Measurements from ENCODE around the gene KRTAP12-4. TPM values are rescaled to one million over a fixed set of nuclear protein-coding genes. Genes with fewer than 3 reads are reported as not detected.

The KRTAP12-4 gene
- total RNA-seq, 2 donors from 2014 or later, result not detected

DNA sequence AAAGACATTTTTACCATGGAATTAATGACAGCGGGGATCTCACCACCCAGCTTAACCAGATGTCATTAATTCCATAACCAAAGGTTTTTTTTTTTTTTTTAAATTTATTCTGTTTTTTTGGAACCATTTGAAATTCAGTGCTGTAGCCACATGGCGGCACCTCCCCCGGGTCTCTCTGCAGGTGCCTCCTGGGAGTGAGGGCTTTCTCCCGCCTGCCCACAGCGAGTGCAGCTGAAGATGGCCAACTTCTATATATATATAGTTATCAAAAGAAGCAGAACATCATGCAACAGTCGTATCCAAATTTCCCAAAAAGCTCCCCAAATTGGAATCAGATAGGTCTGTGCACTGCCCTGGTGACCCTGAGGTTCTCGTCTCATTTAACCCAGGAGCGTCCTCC lies 39.0 kb downstream of the KRTAP12-4 start:
- no peaks in the 10 kb centered on the region for H3K27me3 ChIP-seq
- H3K4me1 ChIP-seq, result no peaks in the 10 kb centered on the region
- no peak for TF ChIP-seq CTCF (IDR thresholded peaks at IDR 0.05)
- no peak overlapping the region for H3K4me3 ChIP-seq
- no peaks in the 10 kb centered on the region for H3K36me3 ChIP-seq
- no peaks in the 10 kb centered on the region for H3K9me3 ChIP-seq
- H3K27ac ChIP-seq, result no peak overlapping the region
- intact Hi-C loops (cut with DNase I), result no loop called here
- no peak overlapping the region for H3K9ac ChIP-seq (ENCODE audit: low read depth in 2 of 2, low read length in 2 of 2)
- DNase-seq, result no peak

GRCh38 chr21:44614961-44615391 lies 39.5 kb downstream of the KRTAP12-4 start:
- Histone ChIP-seq H3K9me3 (no peaks in the 10 kb centered on the region), H3K9ac (ENCODE audit: low read depth in 2 of 2, low read length in 2 of 2) (no peak overlapping the region), H3K4me1 (no peaks in the 10 kb centered on the region), H3K27me3 (no peaks in the 10 kb centered on the region), H3K4me3 (no peak overlapping the region), H3K27ac (no peak overlapping the region), H3K36me3 (no peaks in the 10 kb centered on the region)
- no peak for TF ChIP-seq CTCF (IDR thresholded peaks at IDR 0.05)
- intact Hi-C loops (cut with DNase I), result no loop called here
- DNase-seq, result no peak

GRCh38 chr21:44614161-44614631 lies 40.3 kb downstream of the KRTAP12-4 start:
- H3K27me3 ChIP-seq, result no peaks in the 10 kb centered on the region
- H3K9ac ChIP-seq (ENCODE audit: low read depth in 2 of 2, low read length in 2 of 2), result no peak overlapping the region
- no peak for TF ChIP-seq CTCF (IDR thresholded peaks at IDR 0.05)
- no peaks in the 10 kb centered on the region for H3K9me3 ChIP-seq
- intact Hi-C loops (cut with DNase I), result no loop called here
- H3K4me1 ChIP-seq, result no peaks in the 10 kb centered on the region
- no peaks in the 10 kb centered on the region for H3K36me3 ChIP-seq
- no peak overlapping the region for H3K27ac ChIP-seq
- no peak for DNase-seq
- no peak overlapping the region for H3K4me3 ChIP-seq

DNA sequence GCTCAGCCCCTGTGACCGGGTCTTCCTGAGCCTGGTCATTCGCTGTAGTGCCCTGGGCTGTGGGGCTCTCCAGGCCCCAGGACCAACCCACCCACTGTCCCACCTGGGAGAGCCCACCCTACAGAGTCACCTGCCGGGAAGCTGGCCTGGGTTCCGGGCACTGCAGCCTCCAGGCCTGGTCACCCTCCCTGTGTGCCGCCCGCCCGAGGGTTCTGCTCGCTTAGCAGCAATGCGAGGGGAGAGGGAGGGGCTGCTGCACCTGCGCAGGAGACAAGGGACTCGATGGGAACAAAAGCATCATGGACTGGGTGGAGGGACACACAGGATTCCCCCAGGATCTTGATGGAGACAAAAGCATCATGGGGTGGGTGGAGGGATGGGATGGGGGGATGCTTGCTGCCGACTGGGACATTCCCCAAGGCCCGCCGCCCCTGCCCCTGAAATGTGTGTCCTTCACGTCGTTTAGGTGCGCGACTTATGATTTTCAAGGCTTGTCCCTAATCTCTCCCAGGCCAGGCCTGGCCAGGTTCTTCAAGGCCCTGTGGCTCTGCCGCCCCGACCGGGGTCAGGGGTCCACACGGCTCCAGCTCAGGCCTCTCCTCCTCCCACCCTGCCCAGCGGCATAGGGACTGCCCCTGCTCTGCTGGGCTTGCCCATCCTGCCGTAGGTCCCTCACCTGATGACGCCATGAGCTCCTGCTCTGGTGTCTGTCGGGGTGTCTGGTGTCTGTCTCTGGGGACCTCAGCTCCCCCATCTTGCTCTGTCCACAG lies 40.9 kb downstream of the KRTAP12-4 start:
- Histone ChIP-seq H3K9me3 (no peaks in the 10 kb centered on the region), H3K4me3 (no peak overlapping the region), H3K27me3 (no peaks in the 10 kb centered on the region), H3K36me3 (no peaks in the 10 kb centered on the region), H3K4me1 (no peaks in the 10 kb centered on the region), H3K27ac (no peak overlapping the region), H3K9ac (ENCODE audit: low read depth in 2 of 2, low read length in 2 of 2) (no peak overlapping the region)
- DNase-seq, result no peak
- TF ChIP-seq CTCF (IDR thresholded peaks at IDR 0.05), result no peak
- intact Hi-C loops (cut with DNase I), result no loop called here

GRCh38 chr21:44612669-44613229 lies 41.7 kb downstream of the KRTAP12-4 start:
- H3K27ac ChIP-seq, result no peak overlapping the region
- H3K36me3 ChIP-seq, result no peaks in the 10 kb centered on the region
- no peak overlapping the region for H3K4me3 ChIP-seq
- no peak overlapping the region for H3K9ac ChIP-seq (ENCODE audit: low read depth in 2 of 2, low read length in 2 of 2)
- intact Hi-C loops (cut with DNase I), result no loop called here
- H3K9me3 ChIP-seq, result no peaks in the 10 kb centered on the region
- no peaks in the 10 kb centered on the region for H3K27me3 ChIP-seq
- DNase-seq, result no peak
- H3K4me1 ChIP-seq, result no peaks in the 10 kb centered on the region
- TF ChIP-seq CTCF (IDR thresholded peaks at IDR 0.05), result no peak
